GM12892 (cell line): Measurements from ENCODE around the gene NGEF.

Source experiments
- POLR2A ChIP-seq: IDR thresholded peaks from 2 replicates; pipeline ENCODE4 v1.6.1; 2011; ENCODE audit warnings: low read depth, low read length, control low read depth
- POLR2AphosphoS5 ChIP-seq: IDR thresholded peaks from 2 replicates; pipeline ENCODE4 v1.6.1; 2011; ENCODE audit warnings: low read depth, low read length, control low read depth
- TAF1 ChIP-seq: IDR thresholded peaks from 2 replicates; pipeline ENCODE4 v1.6.1; 2011; ENCODE audit warnings: low read depth, mild to moderate bottlenecking, control low read depth, low read length, borderline replicate concordance

DNA sequence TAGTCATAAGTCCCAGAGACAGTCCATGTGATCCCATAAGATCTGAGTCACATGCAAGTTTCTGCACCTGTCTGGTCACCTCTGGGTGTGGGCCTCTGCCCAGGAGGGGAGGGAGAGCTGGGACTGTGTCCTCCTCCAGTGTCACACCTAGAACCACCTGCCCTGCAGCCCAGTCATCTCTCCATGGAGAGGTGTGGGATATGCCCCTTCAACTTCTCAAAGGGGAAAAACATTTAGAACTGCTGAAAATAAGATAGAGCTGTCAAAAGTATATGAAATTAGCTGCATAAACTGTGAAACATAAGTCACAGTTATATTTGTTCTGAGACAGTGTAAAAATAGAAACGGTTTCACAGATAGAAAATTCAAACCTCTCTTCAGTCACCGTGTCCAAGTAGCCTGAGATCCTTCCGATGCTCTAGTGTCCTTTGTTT lies 55.4 kb downstream of the NGEF start:
- no peak for TF ChIP-seq TAF1
- no peak for TF ChIP-seq POLR2A
- no peak for TF ChIP-seq POLR2AphosphoS5
